HepG2 (cell line): ENCODE measurements around the gene CYB5A. TPM values are rescaled to one million over a fixed set of nuclear protein-coding genes. Genes with fewer than 3 reads are reported as not detected.

ENCODE experiments used
- FOXK2 ChIP-seq: fragments of 450-650 bp; IDR thresholded peaks from 2 replicates; pipeline ENCODE4 v1.6.1; 2016
- IKZF4 ChIP-seq: sonication (generic); formaldehyde crosslinking; IDR thresholded peaks from 2 replicates; pipeline ENCODE4 v1.5.1; 2020; ENCODE audit warnings: borderline replicate concordance, mild to moderate bottlenecking, low read depth, missing genetic modification reagents; ENCODE audit errors: not compliant biosample characterization
- NCOA1 ChIP-seq: sonication (generic); formaldehyde crosslinking; IDR thresholded peaks from 2 replicates; pipeline ENCODE4 v1.9.0; 2021; ENCODE audit warnings: missing genetic modification reagents
- PTBP1 ChIP-seq: fragments of 200-400 bp; formaldehyde crosslinking; IDR thresholded peaks from 2 replicates; pipeline ENCODE4 v1.6.1; 2018; ENCODE audit warnings: low read length, low read depth; ENCODE audit not compliant: poor library complexity, severe bottlenecking
- SMYD3 ChIP-seq: sonication (generic); formaldehyde crosslinking; IDR thresholded peaks from 2 replicates; pipeline ENCODE4 v1.8.1; 2023; ENCODE audit warnings: mild to moderate bottlenecking, missing genetic modification reagents
- TEAD3 ChIP-seq: optimal IDR thresholded peaks from 2 replicates; pipeline ENCODE3; 2016; ENCODE audit warnings: borderline replicate concordance
- ZIK1 ChIP-seq: sonication (generic); formaldehyde crosslinking; IDR thresholded peaks from 2 replicates; pipeline ENCODE4 v1.5.0; 2020; ENCODE audit warnings: mild to moderate bottlenecking, low read depth, missing genetic modification reagents, borderline replicate concordance
- ZNF138 ChIP-seq: sonication (generic); formaldehyde crosslinking; IDR thresholded peaks from 2 replicates; pipeline ENCODE4 v1.5.0; 2020; ENCODE audit warnings: mild to moderate bottlenecking, low read depth, missing genetic modification reagents
- ZNF350 ChIP-seq: sonication (generic); formaldehyde crosslinking; IDR thresholded peaks from 2 replicates; pipeline ENCODE4 v1.4.0; 2020; ENCODE audit warnings: mild to moderate bottlenecking, low read depth, missing genetic modification reagents, borderline replicate concordance
- ZNF382 ChIP-seq: sonication (generic); formaldehyde crosslinking; IDR thresholded peaks from 2 replicates; pipeline ENCODE4 v1.5.0; 2020; ENCODE audit warnings: missing genetic modification reagents, mild to moderate bottlenecking, borderline replicate concordance
- ZNF430 ChIP-seq: sonication (generic); formaldehyde crosslinking; IDR thresholded peaks from 2 replicates; pipeline ENCODE4 v1.9.0; 2021; ENCODE audit warnings: mild to moderate bottlenecking, missing genetic modification reagents
- ZNF569 ChIP-seq: sonication (generic); formaldehyde crosslinking; IDR thresholded peaks from 2 replicates; pipeline ENCODE4 v1.5.0; 2020; ENCODE audit warnings: mild to moderate bottlenecking, missing genetic modification reagents, moderate library complexity, borderline replicate concordance
- ZNF777 ChIP-seq: sonication (generic); formaldehyde crosslinking; IDR thresholded peaks from 2 replicates; pipeline ENCODE4 v1.4.0; 2020; ENCODE audit warnings: missing genetic modification reagents
- ZSCAN12 ChIP-seq: sonication (generic); formaldehyde crosslinking; IDR thresholded peaks from 2 replicates; pipeline ENCODE4 v1.9.0; 2021; ENCODE audit warnings: mild to moderate bottlenecking, missing genetic modification reagents
- polyA plus RNA-seq, 8 experiments: library from polyadenylated mRNA; depleted of rRNA in 3 of 8; stranded (reverse) in 7 of 8; unstranded in 1 of 8; fragments of >200 nt; fragmentation: Illumina TruSeq in 4 of 8; extraction: Trizol in 4 of 8; gene quantifications; 2 replicates each; pipeline versions ENCODE4 v1.2.1 to v1.2.3, GENCODE V29; 2011 to 2016; ENCODE audit warnings: low read depth in 4 of 8, missing spikeins in 1 of 8, mixed read lengths in 1 of 8; ENCODE audit not compliant: insufficient read depth in 1 of 8
- total RNA-seq, 5 experiments: library from RNA; depleted of rRNA; stranded (reverse); fragments of >200 nt; fragmentation: Illumina TruSeq; extraction: Trizol; gene quantifications; 2 replicates each; pipeline ENCODE4 v1.2.3, GENCODE V29; 2016; ENCODE audit warnings: low read depth in 1 of 5
- TF ChIP-seq, protein P1 (sequence below): sonication (generic); formaldehyde crosslinking; IDR thresholded peaks from 2 replicates; pipeline ENCODE4 v1.4.0; 2020; ENCODE audit warnings: missing genetic modification reagents
- TF ChIP-seq, protein P2 (sequence below): sonication (generic); formaldehyde crosslinking; IDR thresholded peaks from 2 replicates; pipeline ENCODE4 v1.4.0; 2020; ENCODE audit warnings: mild to moderate bottlenecking, missing genetic modification reagents
- TF ChIP-seq, protein P3 (sequence below), 2 experiments: sonication (generic) in 1 of 2; formaldehyde crosslinking in 1 of 2; IDR thresholded peaks; 2 replicates each; pipeline versions ENCODE4 v1.6.1 to v1.9.0; 2014 to 2022; ENCODE audit warnings: antibody characterized with exemption in 1 of 2, borderline replicate concordance in 1 of 2, inconsistent platforms in 1 of 2, low read depth in 1 of 2, missing genetic modification reagents in 1 of 2
- TF ChIP-seq, protein P4 (sequence below), 2 experiments: sonication (generic) in 1 of 2; formaldehyde crosslinking in 1 of 2; IDR thresholded peaks; 2 replicates each; pipeline versions ENCODE4 v1.4.0 to v1.6.1; 2018 to 2020; ENCODE audit warnings: missing genetic modification reagents in 2 of 2, borderline replicate concordance in 1 of 2, low read depth in 1 of 2, mild to moderate bottlenecking in 1 of 2, missing biosample characterization in 1 of 2

Gene CYB5A
- total and polyA plus RNA-seq, 2 of the 13 experiments (the other 11 are each of a cell fraction or from before 2014, with no cell fraction given), result 215 to 356 TPM

DNA sequence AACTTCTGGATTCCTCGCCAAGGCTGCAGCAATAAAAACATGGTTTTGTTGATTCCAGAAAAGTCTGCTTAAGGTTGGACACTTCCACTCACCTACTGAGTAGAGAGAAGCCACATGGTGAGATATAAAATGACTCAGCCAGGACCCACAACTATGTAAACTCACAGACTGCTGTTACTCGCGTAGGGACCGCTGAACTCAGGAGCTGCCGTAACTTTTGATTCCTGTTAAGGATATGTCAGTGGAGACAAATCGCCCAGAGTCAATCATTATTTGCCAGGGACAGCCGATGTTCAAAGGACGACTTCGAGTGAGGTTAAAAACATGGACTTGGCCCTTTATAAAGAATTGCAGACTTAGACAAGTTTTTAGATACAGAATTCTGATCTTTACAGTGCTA, 25.6 kb downstream of the CYB5A start (continued):
- TF ChIP-seq, protein P1, sequence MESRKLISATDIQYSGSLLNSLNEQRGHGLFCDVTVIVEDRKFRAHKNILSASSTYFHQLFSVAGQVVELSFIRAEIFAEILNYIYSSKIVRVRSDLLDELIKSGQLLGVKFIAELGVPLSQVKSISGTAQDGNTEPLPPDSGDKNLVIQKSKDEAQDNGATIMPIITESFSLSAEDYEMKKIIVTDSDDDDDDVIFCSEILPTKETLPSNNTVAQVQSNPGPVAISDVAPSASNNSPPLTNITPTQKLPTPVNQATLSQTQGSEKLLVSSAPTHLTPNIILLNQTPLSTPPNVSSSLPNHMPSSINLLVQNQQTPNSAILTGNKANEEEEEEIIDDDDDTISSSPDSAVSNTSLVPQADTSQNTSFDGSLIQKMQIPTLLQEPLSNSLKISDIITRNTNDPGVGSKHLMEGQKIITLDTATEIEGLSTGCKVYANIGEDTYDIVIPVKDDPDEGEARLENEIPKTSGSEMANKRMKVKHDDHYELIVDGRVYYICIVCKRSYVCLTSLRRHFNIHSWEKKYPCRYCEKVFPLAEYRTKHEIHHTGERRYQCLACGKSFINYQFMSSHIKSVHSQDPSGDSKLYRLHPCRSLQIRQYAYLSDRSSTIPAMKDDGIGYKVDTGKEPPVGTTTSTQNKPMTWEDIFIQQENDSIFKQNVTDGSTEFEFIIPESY (CRISPR knock-in tag), result no peak
- TF ChIP-seq TEAD3 (CRISPR knock-in tag) (no peak), ZNF777 (no peak), ZIK1 (CRISPR knock-in tag) (no peak), ZNF350 (CRISPR knock-in tag) (no peak), PTBP1 (no peak), ZNF382 (CRISPR knock-in tag) (no peak), NCOA1 (CRISPR knock-in tag) (no peak), SMYD3 (CRISPR knock-in tag) (no peak), ZNF569 (CRISPR knock-in tag) (no peak), ZSCAN12 (CRISPR knock-in tag) (no peak), ZNF138 (no peak), FOXK2 (no peak), ZNF430 (CRISPR knock-in tag) (0 out of 2 replicates have a peak, but pooled peaks have one; percentile 38), IKZF4 (no peak)
- TF ChIP-seq, protein P2, sequence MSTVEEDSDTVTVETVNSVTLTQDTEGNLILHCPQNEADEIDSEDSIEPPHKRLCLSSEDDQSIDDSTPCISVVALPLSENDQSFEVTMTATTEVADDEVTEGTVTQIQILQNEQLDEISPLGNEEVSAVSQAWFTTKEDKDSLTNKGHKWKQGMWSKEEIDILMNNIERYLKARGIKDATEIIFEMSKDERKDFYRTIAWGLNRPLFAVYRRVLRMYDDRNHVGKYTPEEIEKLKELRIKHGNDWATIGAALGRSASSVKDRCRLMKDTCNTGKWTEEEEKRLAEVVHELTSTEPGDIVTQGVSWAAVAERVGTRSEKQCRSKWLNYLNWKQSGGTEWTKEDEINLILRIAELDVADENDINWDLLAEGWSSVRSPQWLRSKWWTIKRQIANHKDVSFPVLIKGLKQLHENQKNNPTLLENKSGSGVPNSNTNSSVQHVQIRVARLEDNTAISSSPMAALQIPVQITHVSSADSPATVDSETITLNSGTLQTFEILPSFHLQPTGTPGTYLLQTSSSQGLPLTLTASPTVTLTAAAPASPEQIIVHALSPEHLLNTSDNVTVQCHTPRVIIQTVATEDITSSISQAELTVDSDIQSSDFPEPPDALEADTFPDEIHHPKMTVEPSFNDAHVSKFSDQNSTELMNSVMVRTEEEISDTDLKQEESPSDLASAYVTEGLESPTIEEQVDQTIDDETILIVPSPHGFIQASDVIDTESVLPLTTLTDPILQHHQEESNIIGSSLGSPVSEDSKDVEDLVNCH (CRISPR knock-in tag), result no peak
- TF ChIP-seq, protein P3, sequence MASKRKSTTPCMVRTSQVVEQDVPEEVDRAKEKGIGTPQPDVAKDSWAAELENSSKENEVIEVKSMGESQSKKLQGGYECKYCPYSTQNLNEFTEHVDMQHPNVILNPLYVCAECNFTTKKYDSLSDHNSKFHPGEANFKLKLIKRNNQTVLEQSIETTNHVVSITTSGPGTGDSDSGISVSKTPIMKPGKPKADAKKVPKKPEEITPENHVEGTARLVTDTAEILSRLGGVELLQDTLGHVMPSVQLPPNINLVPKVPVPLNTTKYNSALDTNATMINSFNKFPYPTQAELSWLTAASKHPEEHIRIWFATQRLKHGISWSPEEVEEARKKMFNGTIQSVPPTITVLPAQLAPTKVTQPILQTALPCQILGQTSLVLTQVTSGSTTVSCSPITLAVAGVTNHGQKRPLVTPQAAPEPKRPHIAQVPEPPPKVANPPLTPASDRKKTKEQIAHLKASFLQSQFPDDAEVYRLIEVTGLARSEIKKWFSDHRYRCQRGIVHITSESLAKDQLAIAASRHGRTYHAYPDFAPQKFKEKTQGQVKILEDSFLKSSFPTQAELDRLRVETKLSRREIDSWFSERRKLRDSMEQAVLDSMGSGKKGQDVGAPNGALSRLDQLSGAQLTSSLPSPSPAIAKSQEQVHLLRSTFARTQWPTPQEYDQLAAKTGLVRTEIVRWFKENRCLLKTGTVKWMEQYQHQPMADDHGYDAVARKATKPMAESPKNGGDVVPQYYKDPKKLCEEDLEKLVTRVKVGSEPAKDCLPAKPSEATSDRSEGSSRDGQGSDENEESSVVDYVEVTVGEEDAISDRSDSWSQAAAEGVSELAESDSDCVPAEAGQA (IDR thresholded peaks at IDR 0.05; ENCODE audit: low read depth), result no peak
- TF ChIP-seq, protein P3 (CRISPR knock-in tag; IDR thresholded peaks at IDR 0.05; ENCODE audit: borderline replicate concordance), result no peak
- TF ChIP-seq, protein P4, sequence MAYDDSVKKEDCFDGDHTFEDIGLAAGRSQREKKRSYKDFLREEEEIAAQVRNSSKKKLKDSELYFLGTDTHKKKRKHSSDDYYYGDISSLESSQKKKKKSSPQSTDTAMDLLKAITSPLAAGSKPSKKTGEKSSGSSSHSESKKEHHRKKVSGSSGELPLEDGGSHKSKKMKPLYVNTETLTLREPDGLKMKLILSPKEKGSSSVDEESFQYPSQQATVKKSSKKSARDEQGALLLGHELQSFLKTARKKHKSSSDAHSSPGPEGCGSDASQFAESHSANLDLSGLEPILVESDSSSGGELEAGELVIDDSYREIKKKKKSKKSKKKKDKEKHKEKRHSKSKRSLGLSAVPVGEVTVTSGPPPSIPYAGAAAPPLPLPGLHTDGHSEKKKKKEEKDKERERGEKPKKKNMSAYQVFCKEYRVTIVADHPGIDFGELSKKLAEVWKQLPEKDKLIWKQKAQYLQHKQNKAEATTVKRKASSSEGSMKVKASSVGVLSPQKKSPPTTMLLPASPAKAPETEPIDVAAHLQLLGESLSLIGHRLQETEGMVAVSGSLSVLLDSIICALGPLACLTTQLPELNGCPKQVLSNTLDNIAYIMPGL (CRISPR knock-in tag; IDR thresholded peaks at IDR 0.05; ENCODE audit: borderline replicate concordance in 1 of 2, low read depth in 1 of 2), result no peak
